ENCODE measurements around the gene HTR2A.

Gene HTR2A

DNA sequence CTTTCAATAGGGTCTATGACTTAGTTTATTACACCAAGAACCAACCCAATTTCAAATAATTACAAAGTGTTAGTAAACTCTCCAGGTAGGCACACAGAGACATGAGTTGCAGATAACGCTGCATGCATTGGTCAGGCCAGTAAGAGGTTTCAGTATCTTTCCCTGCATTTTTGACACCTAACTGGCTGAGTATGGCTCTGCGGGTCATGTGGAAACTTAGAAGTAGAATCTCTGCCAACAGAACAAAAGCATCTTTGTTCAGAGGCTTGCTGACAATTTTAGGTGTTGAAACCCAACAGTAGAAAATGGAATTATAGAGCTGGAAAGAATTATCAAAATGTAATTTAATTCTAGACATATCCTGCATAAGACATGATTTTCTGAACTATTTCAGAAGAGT, 25.3 kb downstream of the HTR2A start:
- Histone ChIP-seq H3K4me1 (ENCODE audit: control insufficient read depth, insufficient read depth, low read length) (no peaks in the 10 kb centered on the region), H3K36me3 (ENCODE audit: control insufficient read depth, insufficient read depth, low read length) (no peaks in the 10 kb centered on the region), H3K9ac (ENCODE audit: low read length) (no peak overlapping the region), H3K9me3 (ENCODE audit: control insufficient read depth, insufficient read depth, low read depth, low read length) (no peaks in the 10 kb centered on the region), H3K27ac (ENCODE audit: low read depth, low read length) (no peak overlapping the region), H3K4me3 (ENCODE audit: low read depth, low read length) (no peak overlapping the region), H3K27me3 (ENCODE audit: control insufficient read depth, insufficient read depth, low read length) (no peaks in the 10 kb centered on the region)

DNA sequence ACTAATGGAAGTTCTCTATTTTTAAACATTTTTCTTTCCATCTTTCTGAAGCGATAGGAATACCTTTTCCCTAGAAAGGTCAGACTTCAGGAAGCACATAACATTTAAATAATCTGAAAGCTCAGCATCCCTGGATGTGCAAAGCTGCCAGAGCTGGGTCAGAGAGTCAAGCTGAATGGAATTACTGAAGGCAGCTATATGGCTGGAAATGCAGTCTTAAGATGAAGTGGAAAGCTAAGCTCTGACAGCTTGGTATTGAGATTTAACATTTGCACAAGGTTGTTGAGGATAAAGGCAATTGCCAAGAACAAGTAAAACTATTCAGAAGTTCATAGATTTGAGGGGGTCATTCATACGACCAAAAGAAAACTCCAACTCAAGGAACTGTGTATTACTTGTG, 28.8 kb downstream of the HTR2A start:
- no peak overlapping the region for H3K27ac ChIP-seq (ENCODE audit: low read depth, low read length)

GRCh38 chr13:46866150-46866549, 30.7 kb downstream of the HTR2A start:
- Histone ChIP-seq H3K27me3 (ENCODE audit: control insufficient read depth, insufficient read depth, low read length) (no peaks in the 10 kb centered on the region), H3K4me3 (ENCODE audit: low read depth, low read length) (no peak overlapping the region), H3K4me1 (ENCODE audit: control insufficient read depth, insufficient read depth, low read length) (peaks cover 6% of the 10 kb centered on the region; the same call in 1 of the 2 replicates), H3K9ac (ENCODE audit: low read length) (no peak overlapping the region), H3K36me3 (ENCODE audit: control insufficient read depth, insufficient read depth, low read length) (no peaks in the 10 kb centered on the region), H3K9me3 (ENCODE audit: control insufficient read depth, insufficient read depth, low read depth, low read length) (no peaks in the 10 kb centered on the region), H3K27ac (ENCODE audit: low read depth, low read length) (no peak overlapping the region)

More for the DNA sequence above, 28.8 kb downstream of the HTR2A start:
- Histone ChIP-seq H3K4me3 (ENCODE audit: low read depth, low read length) (no peak overlapping the region), H3K27me3 (ENCODE audit: control insufficient read depth, insufficient read depth, low read length) (no peaks in the 10 kb centered on the region), H3K4me1 (ENCODE audit: control insufficient read depth, insufficient read depth, low read length) (peaks cover 6% of the 10 kb centered on the region; the same call in 1 of the 2 replicates), H3K9me3 (ENCODE audit: control insufficient read depth, insufficient read depth, low read depth, low read length) (no peaks in the 10 kb centered on the region), H3K9ac (ENCODE audit: low read length) (no peak overlapping the region), H3K36me3 (ENCODE audit: control insufficient read depth, insufficient read depth, low read length) (no peaks in the 10 kb centered on the region)

GRCh38 chr13:46864941-46865340, 31.9 kb downstream of the HTR2A start:
- H3K9me3 ChIP-seq (ENCODE audit: control insufficient read depth, insufficient read depth, low read depth, low read length): no peaks in the 10 kb centered on the region
- no peak overlapping the region for H3K9ac ChIP-seq (ENCODE audit: low read length)
- H3K4me1 ChIP-seq (ENCODE audit: control insufficient read depth, insufficient read depth, low read length): peaks cover 6% of the 10 kb centered on the region; the same call in 1 of the 2 replicates
- H3K27me3 ChIP-seq (ENCODE audit: control insufficient read depth, insufficient read depth, low read length): no peaks in the 10 kb centered on the region
- no peak overlapping the region for H3K27ac ChIP-seq (ENCODE audit: low read depth, low read length)
- no peak overlapping the region for H3K4me3 ChIP-seq (ENCODE audit: low read depth, low read length)
- H3K36me3 ChIP-seq (ENCODE audit: control insufficient read depth, insufficient read depth, low read length): no peaks in the 10 kb centered on the region

DNA sequence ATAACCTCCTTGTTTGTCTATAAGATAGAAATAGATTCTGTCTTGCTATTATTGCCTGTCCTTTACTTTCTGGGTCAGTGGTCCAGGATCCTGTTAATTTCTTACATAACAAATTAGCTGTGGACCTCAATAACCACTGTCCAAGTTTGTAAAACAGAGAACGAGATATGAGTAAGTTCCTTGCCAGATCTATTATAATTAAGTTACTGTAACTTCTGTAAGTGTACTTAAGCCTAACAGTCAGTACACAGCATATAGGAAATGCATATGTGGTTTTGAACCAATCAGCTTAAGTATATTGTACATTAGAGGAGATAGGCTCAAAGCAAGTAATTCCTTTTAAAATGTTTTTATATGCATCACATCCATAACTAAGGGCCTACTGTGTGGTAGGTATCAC, 34.9 kb downstream of the HTR2A start:
- peaks cover 6% of the 10 kb centered on the region; the same call in 1 of the 2 replicates for H3K4me1 ChIP-seq (ENCODE audit: control insufficient read depth, insufficient read depth, low read length)

GRCh38 chr13:46860722-46861121, 36.1 kb downstream of the HTR2A start:
- no peaks in the 10 kb centered on the region for H3K27me3 ChIP-seq (ENCODE audit: control insufficient read depth, insufficient read depth, low read length)
- H3K9me3 ChIP-seq (ENCODE audit: control insufficient read depth, insufficient read depth, low read depth, low read length): no peaks in the 10 kb centered on the region
- no peak overlapping the region for H3K9ac ChIP-seq (ENCODE audit: low read length)
- no peaks in the 10 kb centered on the region for H3K36me3 ChIP-seq (ENCODE audit: control insufficient read depth, insufficient read depth, low read length)
- no peak overlapping the region for H3K27ac ChIP-seq (ENCODE audit: low read depth, low read length)
- no peak overlapping the region for H3K4me3 ChIP-seq (ENCODE audit: low read depth, low read length)
- peaks cover 1% of the 10 kb centered on the region; the same call in 1 of the 2 replicates for H3K4me1 ChIP-seq (ENCODE audit: control insufficient read depth, insufficient read depth, low read length)

More for the DNA sequence above, 34.9 kb downstream of the HTR2A start:
- Histone ChIP-seq H3K27ac (ENCODE audit: low read depth, low read length) (no peak overlapping the region), H3K9ac (ENCODE audit: low read length) (no peak overlapping the region), H3K4me3 (ENCODE audit: low read depth, low read length) (no peak overlapping the region), H3K9me3 (ENCODE audit: control insufficient read depth, insufficient read depth, low read depth, low read length) (no peaks in the 10 kb centered on the region), H3K27me3 (ENCODE audit: control insufficient read depth, insufficient read depth, low read length) (no peaks in the 10 kb centered on the region), H3K36me3 (ENCODE audit: control insufficient read depth, insufficient read depth, low read length) (no peaks in the 10 kb centered on the region)

DNA sequence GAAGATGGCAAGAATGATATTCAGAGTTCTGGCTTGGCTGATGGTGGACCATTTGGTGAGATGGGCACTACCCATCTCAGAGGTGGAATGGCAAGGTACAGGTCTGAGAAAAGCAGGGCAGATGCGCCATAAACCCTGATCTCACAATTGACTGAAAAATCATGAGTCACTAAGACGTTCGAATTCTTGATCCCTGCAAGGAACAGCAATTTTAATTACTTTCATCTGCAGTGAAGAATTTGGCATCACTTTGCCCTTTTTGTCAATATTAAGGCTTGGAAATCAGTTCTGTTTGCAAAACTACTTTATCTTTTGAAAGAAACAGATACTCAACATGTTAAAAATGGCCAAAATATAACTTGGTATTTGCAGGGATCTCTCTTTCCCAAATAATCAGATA, 38.1 kb downstream of the HTR2A start:
- Histone ChIP-seq H3K9me3 (ENCODE audit: control insufficient read depth, insufficient read depth, low read depth, low read length) (no peaks in the 10 kb centered on the region), H3K4me1 (ENCODE audit: control insufficient read depth, insufficient read depth, low read length) (no peaks in the 10 kb centered on the region), H3K27me3 (ENCODE audit: control insufficient read depth, insufficient read depth, low read length) (no peaks in the 10 kb centered on the region), H3K27ac (ENCODE audit: low read depth, low read length) (no peak overlapping the region), H3K4me3 (ENCODE audit: low read depth, low read length) (no peak overlapping the region), H3K36me3 (ENCODE audit: control insufficient read depth, insufficient read depth, low read length) (no peaks in the 10 kb centered on the region), H3K9ac (ENCODE audit: low read length) (no peak overlapping the region)

DNA sequence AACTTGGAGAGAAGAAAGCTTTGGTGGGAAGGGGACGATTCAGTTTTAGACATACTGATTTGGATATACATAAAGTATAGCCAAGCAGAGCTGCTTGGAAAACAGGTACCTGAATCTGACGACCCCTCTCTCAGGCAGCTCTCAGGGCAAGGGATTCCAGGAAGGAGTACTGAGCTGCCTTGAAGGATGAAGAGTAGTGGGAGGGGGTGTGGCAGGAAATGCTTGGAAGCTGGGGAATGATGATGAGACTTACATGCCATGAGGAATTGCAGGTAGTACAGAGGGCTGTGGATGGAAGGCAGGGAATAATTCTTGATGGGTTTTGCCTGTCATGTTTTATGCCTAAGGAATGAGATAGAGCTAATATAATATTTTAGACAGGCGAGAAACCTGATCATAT, 38.7 kb downstream of the HTR2A start:
- Histone ChIP-seq H3K4me1 (ENCODE audit: control insufficient read depth, insufficient read depth, low read length) (no peaks in the 10 kb centered on the region), H3K27me3 (ENCODE audit: control insufficient read depth, insufficient read depth, low read length) (no peaks in the 10 kb centered on the region), H3K9ac (ENCODE audit: low read length) (no peak overlapping the region)

DNA sequence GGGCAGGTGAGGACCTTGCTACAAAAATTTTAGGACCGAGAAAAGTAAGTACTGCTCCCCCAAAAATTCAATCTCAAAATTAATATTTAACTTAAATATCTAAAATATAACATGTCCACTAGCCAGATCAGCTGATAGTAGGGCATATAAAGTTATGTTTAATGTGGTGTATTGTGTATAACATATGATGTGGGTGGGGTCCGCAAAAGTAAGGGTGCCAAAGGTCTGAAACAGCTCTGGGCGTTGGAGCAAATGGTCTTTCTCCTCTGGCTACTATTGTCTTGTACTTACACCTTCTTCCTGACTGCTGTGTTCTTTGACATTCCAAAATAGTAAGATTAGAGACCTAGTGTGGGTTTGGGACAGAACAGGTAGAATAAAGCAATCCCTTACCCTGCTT, 41.2 kb downstream of the HTR2A start:
- Histone ChIP-seq H3K27me3 (ENCODE audit: control insufficient read depth, insufficient read depth, low read length) (no peaks in the 10 kb centered on the region), H3K36me3 (ENCODE audit: control insufficient read depth, insufficient read depth, low read length) (no peaks in the 10 kb centered on the region), H3K9me3 (ENCODE audit: control insufficient read depth, insufficient read depth, low read depth, low read length) (no peaks in the 10 kb centered on the region), H3K4me1 (ENCODE audit: control insufficient read depth, insufficient read depth, low read length) (no peaks in the 10 kb centered on the region), H3K27ac (ENCODE audit: low read depth, low read length) (no peak overlapping the region), H3K4me3 (ENCODE audit: low read depth, low read length) (no peak overlapping the region), H3K9ac (ENCODE audit: low read length) (no peak overlapping the region)

More for the DNA sequence above, 38.7 kb downstream of the HTR2A start:
- Histone ChIP-seq H3K4me3 (ENCODE audit: low read depth, low read length) (no peak overlapping the region), H3K27ac (ENCODE audit: low read depth, low read length) (no peak overlapping the region), H3K9me3 (ENCODE audit: control insufficient read depth, insufficient read depth, low read depth, low read length) (no peaks in the 10 kb centered on the region), H3K36me3 (ENCODE audit: control insufficient read depth, insufficient read depth, low read length) (no peaks in the 10 kb centered on the region)

DNA sequence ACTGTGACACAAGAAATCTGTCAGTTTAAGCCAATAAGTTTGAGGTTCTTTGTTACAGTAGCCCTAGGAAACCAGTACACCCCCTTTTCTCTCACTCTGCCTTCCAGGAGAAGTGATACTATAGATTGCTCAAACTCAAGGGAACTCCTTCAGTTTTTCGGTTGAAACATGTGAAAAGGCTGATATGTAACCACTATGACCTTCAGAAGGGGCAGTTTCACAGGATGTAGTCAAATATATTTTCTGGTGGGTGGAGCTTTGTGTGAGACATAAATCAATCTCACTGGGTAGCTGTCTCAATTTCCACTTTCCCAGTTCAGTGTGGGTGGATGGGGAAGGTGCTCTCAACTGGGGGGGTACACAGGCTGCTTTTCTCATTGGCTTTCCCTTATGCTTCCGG, 41.7 kb downstream of the HTR2A start:
- Histone ChIP-seq H3K36me3 (ENCODE audit: control insufficient read depth, insufficient read depth, low read length) (no peaks in the 10 kb centered on the region), H3K27me3 (ENCODE audit: control insufficient read depth, insufficient read depth, low read length) (no peaks in the 10 kb centered on the region), H3K4me3 (ENCODE audit: low read depth, low read length) (no peak overlapping the region), H3K9ac (ENCODE audit: low read length) (no peak overlapping the region), H3K27ac (ENCODE audit: low read depth, low read length) (no peak overlapping the region), H3K4me1 (ENCODE audit: control insufficient read depth, insufficient read depth, low read length) (no peaks in the 10 kb centered on the region), H3K9me3 (ENCODE audit: control insufficient read depth, insufficient read depth, low read depth, low read length) (no peaks in the 10 kb centered on the region)

GRCh38 chr13:46852168-46852567, 44.7 kb downstream of the HTR2A start:
- no peaks in the 10 kb centered on the region for H3K9me3 ChIP-seq (ENCODE audit: control insufficient read depth, insufficient read depth, low read depth, low read length)
- no peak overlapping the region for H3K9ac ChIP-seq (ENCODE audit: low read length)
- H3K4me1 ChIP-seq (ENCODE audit: control insufficient read depth, insufficient read depth, low read length): no peaks in the 10 kb centered on the region
- H3K27me3 ChIP-seq (ENCODE audit: control insufficient read depth, insufficient read depth, low read length): no peaks in the 10 kb centered on the region
- H3K4me3 ChIP-seq (ENCODE audit: low read depth, low read length): no peak overlapping the region
- H3K27ac ChIP-seq (ENCODE audit: low read depth, low read length): no peak overlapping the region
- H3K36me3 ChIP-seq (ENCODE audit: control insufficient read depth, insufficient read depth, low read length): no peaks in the 10 kb centered on the region

DNA sequence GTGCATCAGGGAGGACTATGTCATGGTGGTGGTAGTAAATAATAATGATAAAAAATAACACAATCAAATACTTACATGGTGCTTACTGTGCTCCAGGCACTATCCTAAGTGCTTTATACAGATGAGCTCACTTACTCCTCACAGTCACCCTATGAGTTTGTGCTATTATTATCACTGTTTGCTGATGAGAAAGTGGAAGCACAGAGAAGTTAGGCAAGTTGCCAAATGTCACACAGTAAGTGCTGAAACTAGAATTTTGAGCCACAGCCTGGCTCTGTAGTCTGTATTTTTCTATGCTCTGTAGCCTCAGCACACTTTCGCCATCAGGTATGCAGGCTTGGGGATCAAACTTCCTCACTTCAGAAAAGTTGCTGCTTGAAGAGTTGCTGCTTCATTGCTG, 46.6 kb downstream of the HTR2A start:
- H3K9me3 ChIP-seq (ENCODE audit: control insufficient read depth, insufficient read depth, low read depth, low read length): no peaks in the 10 kb centered on the region
- no peak overlapping the region for H3K4me3 ChIP-seq (ENCODE audit: low read depth, low read length)
- no peaks in the 10 kb centered on the region for H3K36me3 ChIP-seq (ENCODE audit: control insufficient read depth, insufficient read depth, low read length)
- H3K27me3 ChIP-seq (ENCODE audit: control insufficient read depth, insufficient read depth, low read length): no peaks in the 10 kb centered on the region
- no peaks in the 10 kb centered on the region for H3K4me1 ChIP-seq (ENCODE audit: control insufficient read depth, insufficient read depth, low read length)
- no peak overlapping the region for H3K9ac ChIP-seq (ENCODE audit: low read length)
- H3K27ac ChIP-seq (ENCODE audit: low read depth, low read length): no peak overlapping the region
